GM18858 (cell line): ENCODE measurements around the gene CCDC97.
A peak's percentile ranks its signal among the peaks of the same experiment; 100 is the strongest.

ENCODE experiments used
- ATAC-seq: cut with Tn5 transposase; IDR thresholded peaks from one replicate; pipeline ENCODE4 v1.9.1; 2021; ENCODE audit not compliant: unreplicated experiment

The CCDC97 gene

DNA sequence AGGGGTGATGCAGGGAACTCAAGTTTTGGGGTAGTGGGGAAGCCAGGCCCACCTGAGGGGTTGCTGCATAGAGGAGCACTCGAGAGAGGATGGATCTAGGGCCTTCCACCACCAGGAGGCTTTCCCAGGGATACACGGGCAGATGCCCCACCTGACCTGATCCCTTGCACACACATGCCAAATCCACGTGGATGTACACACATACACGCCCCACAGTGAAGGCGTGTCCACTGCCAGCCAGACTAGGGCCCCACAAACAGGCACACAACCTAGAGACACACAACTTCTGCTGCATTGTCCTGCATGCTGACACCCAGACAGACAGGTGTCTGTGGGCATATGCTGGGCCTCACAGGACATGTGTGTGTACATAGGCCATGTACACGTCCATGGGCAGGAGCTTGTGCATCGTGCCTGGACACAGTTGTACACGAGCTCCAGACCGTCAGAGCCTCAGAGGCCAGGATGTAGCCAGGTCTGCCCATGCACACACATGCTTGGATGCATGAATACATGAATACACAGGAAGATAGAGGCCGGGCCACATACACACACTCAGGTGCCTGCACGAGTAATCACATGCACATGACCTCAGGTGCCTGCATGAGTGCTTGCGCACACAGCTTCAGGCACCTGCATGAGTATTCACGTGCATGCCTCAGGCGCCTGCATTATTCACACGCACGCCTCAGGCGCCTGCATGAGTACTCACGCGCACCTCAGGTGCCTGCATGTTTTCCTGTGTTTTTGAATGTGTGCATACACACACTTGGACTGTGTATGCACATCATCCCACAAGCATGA, 8.9 kb downstream of the CCDC97 start:
- no peak for ATAC-seq

DNA sequence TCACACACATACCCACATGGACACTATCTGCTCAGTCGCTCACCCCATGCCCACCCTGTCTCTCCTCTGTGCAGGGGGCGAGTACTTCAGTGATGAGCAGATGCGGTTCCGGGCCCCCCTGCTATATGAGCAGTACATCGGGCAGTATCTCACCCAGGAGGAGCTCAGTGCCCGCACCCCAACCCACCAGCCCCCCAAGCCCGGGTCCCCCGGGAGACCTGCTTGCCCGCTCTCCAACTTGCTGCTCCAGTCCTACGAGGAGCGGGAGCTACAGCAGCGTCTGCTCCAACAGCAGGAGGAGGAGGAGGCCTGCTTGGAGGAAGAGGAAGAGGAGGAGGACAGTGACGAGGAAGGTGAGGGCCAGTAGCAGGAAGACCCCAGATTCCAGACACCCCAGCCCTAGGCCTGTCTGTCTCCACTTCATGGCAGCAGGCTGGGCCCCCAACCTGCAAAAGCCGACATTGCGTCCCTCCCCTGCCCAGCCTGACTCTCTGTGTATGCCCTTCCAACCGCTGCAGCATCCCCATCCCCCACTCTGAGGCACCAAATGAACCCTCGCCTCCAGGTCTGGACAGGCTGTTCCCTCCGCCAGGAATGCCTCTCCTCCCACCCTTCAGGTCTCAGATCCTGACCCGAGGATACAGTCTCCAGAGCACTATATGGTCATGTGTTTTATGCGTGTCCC, 9.7 kb downstream of the CCDC97 start:
- ATAC-seq = no peak

DNA sequence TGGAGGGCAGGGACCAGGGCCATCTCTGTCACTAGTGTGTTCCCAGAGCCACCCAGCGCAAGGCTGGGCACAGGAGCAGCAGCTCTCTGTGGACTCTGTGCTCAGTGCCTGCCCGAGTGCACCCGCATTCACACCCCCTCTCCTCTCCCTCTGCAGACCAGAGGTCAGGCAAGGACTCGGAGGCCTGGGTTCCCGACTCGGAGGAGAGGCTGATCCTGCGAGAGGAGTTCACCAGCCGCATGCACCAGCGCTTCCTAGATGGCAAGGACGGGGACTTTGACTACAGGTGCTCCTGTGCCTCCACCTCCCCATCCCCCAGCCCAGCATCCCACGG, 10.2 kb downstream of the CCDC97 start:
- ATAC-seq = no peak

DNA sequence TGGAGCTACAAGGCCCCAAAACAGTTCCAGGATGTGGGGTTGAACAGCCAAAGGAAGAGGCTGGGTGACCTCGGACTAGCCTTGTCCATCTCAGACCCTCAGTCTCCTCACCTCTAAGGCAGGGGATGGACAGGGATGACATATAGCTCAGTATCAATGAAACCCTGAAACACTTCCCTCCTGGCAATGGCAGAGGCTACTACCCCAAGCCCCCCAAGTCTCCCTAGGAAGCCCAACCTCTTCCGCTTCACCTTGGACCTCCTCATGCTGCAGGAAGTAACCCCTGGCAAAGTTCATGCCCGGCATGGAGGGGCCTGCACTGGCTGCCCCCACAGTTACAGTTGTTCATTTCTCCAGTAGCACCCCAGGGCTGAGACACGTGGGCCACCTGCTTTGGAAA, 10.6 kb downstream of the CCDC97 start:
- ATAC-seq = no peak

GRCh38 chr19:41321204-41321599, 11.2 kb downstream of the CCDC97 start:
- ATAC-seq = no peak

- ATAC-seq = no peak
Measured at GRCh38 chr19:41321600-41322270, 11.8 kb downstream of the CCDC97 start.

- ATAC-seq = no peak
Measured at GRCh38 chr19:41322451-41322850, 12.5 kb downstream of the CCDC97 start.

- ATAC-seq = no peak
Measured at GRCh38 chr19:41323023-41323422, 13.1 kb downstream of the CCDC97 start.

DNA sequence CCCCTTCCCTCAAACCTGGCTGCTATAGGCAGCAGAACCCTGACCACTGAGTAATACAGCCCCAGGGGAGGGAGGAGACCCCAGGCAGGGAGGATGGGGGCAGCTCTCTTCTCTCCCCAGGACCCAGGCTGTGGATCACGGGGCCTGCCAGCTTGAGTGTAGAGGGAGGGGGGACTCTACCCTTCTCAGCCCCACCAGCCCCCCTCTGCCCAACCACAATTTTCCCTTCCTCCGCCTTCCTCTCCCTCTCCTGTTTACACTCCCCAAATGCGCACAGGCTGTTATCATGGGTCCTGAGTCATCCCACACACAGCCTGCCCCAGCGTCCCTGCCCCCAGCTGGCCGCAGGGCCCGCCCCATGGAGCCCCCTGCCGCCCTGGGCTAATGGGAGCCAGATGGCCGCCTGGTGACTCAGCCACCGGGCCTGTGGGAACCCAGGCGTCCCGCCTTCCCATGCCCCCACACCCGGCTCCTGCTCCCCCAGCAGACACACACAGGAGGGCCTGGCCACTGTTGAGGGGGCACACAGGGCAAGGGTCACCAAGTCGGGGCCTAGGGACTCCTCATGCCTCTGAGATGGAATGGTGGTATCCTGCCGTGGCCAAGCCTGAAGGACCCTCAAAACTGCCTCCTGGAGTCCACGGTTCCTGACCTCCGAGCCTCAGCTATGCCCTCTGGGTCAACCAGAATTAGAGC, 13.6 kb downstream of the CCDC97 start:
- ATAC-seq = no peak

- no peak for ATAC-seq
Measured at GRCh38 chr19:41324231-41324702, 14.3 kb downstream of the CCDC97 start.

- no peak for ATAC-seq
Measured at GRCh38 chr19:41324921-41325639, 15.1 kb downstream of the CCDC97 start.

- ATAC-seq = no peak
Measured at GRCh38 chr19:41325640-41325946, 15.6 kb downstream of the CCDC97 start.

DNA sequence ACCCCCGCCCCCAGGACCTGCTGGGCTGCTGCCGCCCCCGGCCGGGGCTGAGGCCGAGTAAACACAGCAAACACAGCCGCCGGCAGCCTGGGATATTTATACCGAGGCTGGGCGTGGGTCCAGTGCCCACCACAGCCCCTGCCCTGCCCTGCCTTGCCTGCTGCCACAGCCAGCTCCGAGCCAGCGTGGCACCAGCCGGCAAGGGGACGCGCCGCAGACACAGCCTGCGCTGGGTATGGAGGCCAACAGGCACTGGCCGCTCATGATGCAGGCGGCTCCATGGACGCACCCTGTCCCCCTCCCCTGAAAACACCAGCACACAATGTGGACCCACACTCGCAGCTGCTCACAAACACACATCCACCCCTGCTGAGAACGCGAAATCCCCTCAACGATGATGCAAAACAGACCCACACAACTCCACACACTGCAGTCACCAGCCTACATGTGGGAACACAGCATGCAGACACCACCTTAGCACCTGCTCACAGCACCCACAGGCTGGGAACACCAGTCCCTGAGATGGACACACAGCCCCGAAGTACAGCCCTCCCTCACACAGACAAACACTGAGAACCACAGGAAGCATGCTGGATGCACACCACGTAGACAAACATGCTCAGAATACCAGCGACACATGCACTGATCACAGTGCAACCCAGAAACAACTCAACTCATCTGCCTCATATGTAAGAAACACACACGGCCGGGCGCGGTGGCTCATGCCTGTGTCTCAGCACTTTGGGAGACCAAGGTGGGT, 16.2 kb downstream of the CCDC97 start:
- ATAC-seq = no peak

DNA sequence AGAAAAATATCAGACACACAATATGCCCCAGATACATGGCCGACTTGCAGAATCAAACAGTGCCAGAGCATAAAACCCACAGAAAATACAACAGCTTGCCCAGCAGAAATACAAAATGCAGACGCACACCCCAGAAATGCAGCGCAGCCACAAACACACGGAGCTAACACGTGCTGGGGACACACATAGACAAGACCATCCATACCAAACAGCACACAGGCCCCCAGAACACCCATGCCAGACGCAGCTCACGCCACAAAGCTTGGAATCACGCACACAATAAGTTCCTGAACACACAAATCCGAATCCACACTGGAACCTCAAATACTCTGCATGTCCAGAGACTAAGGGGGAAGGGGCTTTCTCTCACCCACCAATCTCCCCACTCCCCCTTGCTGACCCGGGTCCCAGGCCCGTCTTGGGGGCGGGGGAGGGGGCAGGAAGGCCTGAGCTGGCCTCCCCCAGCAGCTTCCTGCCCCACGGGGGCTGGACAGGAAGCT, 17.2 kb downstream of the CCDC97 start:
- ATAC-seq = peak; percentile 4

DNA sequence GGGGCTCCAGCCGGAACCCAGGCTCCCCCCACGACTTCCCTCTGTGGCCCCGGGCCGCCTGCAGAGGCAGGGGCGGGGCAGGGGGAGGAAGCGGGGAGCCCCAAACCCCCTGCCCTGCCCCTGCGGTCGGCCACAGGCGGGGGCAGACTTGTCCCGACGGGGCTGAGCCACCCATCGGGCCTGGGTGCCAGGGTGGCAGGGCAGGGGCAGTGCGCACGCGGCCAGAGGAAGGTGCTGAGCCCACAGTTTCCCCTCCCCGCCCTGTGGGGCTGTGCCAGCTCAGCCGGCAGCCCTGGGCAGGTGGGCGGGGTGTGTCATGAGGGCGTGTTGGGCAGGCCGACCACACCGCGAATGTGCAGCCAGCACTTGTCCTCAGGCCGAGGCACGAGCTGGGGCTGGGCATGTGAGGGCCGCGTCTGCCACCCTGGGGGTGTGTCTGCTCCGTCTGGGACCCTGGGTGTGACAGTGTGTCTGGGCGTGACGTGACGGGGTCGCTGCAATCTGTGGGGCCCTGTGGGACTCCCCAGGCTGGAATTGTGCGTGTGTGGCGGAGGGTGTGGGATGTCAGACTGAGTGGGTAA, 17.7 kb downstream of the CCDC97 start:
- peak; percentile 38 for ATAC-seq

- ATAC-seq = no peak
Measured at GRCh38 chr19:41328157-41328841, 18.3 kb downstream of the CCDC97 start.

DNA sequence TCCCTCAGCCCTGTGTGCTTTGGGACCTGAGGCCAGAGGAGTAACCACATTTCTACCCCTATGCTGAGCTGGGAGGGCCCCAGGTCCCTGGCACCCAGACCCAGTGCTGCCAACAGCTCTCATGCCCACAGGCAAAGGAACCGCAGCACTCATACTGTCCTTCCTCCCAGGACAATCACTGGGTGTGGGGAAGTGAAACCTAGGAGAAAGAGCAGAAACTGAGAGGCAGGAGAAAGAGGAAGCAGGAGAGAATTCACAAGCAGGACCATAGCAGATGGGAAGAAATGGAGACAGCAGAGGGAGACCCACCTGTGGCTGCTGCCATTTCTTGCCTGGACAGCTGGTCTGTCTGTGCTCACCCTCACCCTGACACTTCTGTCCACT, 18.9 kb downstream of the CCDC97 start:
- no peak for ATAC-seq

DNA sequence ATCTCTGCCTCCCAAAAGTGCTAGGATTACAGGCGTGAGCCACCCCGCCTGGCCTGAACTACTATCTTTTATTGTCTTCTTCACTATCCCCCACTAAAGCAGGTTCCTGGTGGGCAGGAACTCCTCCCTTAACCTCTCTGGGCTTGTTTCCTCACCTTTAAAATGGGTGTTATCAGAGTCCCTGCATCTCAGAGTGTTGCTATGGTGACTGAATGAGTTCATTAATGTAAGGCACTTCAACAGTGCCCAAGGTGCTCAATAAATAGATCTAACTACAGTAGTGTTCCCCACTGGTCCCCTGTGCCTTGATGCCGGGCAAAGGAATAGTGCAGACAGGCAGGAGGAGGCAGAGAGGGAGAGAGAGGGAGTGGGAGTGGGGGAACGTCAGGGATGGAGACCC, 20.5 kb downstream of the CCDC97 start:
- no peak for ATAC-seq
